Transverse colon (tissue), 4 donors: ENCODE results near the gene HTR1B.

ENCODE experiments used
- CTCF ChIP-seq, 5 experiments: fragments of 200-600 bp in 3 of 5; fragments of 450-650 bp in 2 of 5; sonication (generic) in 3 of 5; IDR thresholded peaks; 1 replicate in 2 of 5; 2 replicates in 3 of 5; pipeline ENCODE4 v1.5.1; 2016 to 2017; ENCODE audit warnings: antibody characterized with exemption in 5 of 5, inconsistent platforms in 3 of 5, mild to moderate bottlenecking in 2 of 5, moderate library complexity in 1 of 5
- POLR2A ChIP-seq: fragments of 450-650 bp; IDR thresholded peaks from one replicate; pipeline ENCODE4 v1.6.1; 2016; ENCODE audit warnings: antibody characterized with exemption, mild to moderate bottlenecking, moderate library complexity
- POLR2AphosphoS5 ChIP-seq, 3 donors: sonication (generic); formaldehyde crosslinking; IDR thresholded peaks; one replicate each; pipeline ENCODE4 v1.6.1; 2016; ENCODE audit warnings: antibody characterized with exemption in 3 of 3

DNA sequence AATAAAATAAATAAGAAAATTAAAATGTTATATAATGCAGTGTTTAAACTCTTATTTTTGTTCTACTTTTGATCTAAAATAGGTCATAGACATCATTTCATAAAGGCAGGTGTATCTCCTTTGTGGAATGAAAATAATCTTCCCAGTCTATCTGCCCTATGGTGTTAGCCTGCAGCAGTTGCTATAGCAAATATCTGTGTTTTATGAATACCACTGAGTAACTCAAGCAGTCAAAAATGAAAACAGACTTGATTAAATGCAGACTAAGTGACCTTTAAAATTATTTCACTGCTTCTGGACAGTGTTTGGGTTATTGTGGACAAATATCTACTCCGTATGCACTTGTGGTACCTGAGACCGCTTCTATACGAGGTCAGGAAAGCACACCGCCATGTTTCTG is 11.8 kb downstream of the HTR1B start:
- TF ChIP-seq CTCF (IDR thresholded peaks at IDR 0.05) (no peak), POLR2A (no peak), POLR2AphosphoS5 (IDR thresholded peaks at IDR 0.05) (no peak)
